ENCODE data around the gene C2CD3.
"Not testable (repeated sequence)": the region's sequence is repeated elsewhere in the genome, so short reads cannot be mapped to it uniquely, and the experiment has no call there.

C2CD3 gene

GRCh38 chr11:74120260-74121035 is 50.4 kb downstream of the C2CD3 start:
- DNase-seq = not testable (repeated sequence)

DNA sequence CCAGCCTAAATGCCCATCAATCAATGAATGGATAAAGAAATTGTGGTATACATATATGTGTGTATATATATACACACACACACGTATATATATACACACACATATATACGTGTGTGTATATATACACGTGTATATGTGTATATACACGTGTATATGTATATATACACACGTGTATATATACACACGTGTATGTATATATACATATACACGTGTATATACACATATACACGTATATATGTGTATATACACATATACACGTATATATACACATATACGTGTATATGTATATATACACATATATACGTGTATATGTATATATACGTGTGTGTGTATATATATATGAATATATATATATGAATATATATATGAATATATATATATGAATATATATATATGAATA is 54.1 kb downstream of the C2CD3 start:
- no peak for DNase-seq

DNA sequence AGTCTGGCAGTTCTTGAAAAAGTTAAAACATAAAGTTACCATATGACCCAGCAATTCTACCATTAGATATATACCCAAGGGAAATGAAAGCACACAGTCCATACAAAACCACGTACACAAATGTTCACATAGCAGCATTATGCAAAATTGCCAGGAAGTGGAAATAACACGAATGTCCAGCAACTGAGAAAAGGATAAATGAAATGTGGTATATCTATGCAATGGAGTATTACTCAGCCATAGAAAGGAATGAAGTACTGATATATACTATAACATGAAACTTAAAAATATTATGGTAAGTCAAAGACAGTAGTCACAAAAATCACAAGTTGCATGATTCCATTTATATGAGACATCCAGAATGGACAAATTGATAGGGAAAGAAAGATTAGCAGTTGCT is 57.9 kb downstream of the C2CD3 start:
- DNase-seq = no peak

DNA sequence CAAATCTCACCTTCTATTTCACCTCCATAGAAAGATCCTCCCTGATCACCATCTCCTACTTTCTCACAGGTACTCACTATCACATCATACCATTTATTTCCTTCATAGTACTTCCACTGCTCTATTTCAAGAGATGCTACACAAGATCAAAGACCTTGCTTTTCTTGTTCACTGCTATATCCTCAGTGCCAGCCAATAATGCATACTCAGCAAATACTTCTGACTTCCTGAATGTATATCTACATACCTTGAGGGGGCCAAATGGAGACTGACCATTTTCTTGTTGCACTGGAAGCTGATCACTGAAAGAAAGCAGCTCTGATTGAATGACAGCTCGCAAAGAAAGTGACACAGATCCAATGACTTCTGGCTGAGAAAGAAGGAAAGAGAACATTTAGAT is 64.7 kb downstream of the C2CD3 start:
- DNase-seq = no peak

- no peak for DNase-seq
Measured at GRCh38 chr11:74102321-74102720, 68.5 kb downstream of the C2CD3 start.

DNA sequence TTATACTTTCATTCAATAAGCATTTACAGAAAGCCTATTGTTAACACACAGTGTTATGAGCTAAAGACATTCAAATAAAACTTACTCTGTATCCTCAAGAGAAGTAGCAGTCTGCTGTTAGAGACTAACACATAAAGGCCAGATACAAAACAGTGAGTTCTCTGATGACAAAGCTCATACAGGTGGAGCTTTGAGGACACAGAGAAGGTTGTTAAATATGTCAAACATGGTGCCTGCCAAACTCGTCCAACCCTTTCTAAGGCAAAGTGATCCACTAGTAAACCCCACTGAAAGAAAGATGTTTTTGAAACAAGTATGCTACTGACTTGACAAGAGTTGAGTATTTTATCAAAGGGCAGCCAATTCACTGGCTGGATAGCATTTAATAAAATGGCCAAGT is 70.1 kb downstream of the C2CD3 start:
- DNase-seq = no peak

DNA sequence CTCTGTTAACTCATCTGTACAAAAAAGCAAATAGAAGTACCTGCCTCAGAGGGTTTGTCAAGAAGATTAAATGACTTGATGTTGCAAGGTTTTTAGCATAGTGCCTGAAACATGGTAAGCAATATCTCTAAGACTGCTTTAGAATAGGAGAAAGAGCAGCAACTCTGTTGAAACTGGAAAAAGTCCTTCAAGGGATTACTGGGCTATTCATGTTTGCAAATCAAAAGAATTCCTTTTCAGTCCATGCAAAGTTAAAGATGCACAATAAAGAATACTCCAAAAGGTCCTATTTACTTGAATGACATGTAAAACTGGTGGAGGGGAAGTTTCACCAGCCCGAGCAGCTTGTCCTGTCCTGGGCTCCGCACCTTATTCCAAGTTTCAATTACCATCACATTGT is 70.6 kb downstream of the C2CD3 start:
- no peak for DNase-seq

GRCh38 chr11:74097686-74098237 is 73.0 kb downstream of the C2CD3 start:
- no peak for DNase-seq

GRCh38 chr11:74094393-74094792 is 76.4 kb downstream of the C2CD3 start:
- no peak for DNase-seq

- no peak for DNase-seq
Measured at GRCh38 chr11:74092425-74092824, 78.4 kb downstream of the C2CD3 start.

DNA sequence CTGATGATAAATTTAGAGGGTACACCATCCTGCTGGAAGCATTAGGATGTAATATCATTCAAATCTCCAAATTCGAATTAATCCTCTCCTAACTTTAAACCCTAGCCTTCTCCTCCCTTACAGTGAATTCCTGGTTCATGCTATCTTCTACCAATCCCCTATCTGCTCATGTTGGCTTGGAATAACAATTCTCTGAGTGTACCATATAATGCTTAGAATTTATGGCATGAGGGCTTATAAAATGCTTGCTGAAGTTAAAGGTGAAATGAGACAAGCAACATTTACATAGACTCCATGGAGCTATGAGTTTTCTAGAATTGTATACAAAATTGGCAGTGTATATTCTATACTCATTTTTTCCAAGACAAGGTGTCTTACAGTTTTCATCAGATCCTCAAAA is 79.3 kb downstream of the C2CD3 start:
- DNase-seq = no peak

GRCh38 chr11:74090701-74091100 is 80.1 kb downstream of the C2CD3 start:
- no peak for DNase-seq

DNA sequence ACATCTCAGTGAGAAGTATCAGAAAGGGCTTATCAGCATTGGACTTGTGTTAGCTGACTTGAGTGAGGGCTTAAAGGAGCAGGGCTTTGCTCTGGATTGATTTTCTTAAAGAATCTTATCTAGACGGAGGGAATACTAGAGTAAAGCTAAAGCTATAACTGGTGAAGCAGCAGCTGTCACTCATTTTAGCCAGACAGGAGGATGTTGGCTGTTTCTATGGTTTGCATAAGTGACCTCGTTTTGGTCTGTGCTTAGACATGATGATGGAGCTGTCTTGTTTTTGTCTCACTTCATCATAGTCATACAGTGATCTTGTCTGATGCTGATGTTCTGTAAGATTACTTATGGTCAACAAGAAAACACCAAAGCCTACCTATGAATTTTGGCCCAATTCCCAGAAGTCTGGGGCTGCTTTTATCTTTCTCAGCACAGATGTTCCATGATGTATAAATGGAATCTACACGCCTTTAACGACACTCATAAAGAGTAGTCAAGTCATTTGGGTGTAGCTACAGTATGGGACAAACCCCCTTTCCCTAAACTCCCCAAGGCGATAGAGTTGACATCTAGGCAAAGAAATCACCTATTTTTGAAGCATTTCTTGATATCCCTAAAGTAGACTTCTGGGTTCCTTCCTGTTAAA is 84.4 kb downstream of the C2CD3 start:
- DNase-seq = no peak

DNA sequence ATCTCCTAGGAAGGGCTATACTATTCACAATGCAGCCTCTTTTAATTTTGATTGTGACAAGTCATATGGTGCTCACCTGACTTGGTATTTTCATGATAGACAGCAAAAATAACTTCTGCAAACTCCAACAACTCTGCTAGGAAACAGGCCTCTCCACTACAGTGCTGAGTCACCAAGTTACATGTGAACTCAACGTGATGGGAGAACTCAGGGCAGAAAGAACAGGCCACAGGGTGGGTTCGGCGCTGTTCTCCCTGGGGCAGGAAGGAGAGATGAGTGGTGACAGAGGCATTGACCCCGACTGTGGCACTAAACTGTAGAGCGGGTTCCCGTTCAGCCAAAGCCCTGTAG is 85.3 kb downstream of the C2CD3 start:
- DNase-seq = peak in 17 of 58 donors; percentile 3 to 42 (median 13)

- no peak for DNase-seq
Measured at GRCh38 chr11:74084796-74085541, 85.8 kb downstream of the C2CD3 start.

DNA sequence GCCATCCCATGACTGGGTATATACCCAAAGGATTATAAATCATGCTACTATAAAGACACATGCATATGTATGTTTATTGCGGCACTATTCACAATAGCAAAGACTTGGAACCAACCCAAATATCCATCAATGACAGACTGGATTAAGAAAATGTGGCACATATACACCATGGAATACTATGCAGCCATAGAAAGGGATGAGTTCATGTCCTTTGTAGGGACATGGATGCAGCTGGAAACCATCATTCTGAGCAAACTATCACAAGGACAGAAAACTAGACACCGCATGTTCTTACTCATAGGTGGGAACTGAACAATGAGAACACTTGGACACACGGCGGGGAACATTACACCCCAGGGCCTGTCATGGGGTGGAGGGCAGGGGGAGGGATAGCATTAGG is 86.9 kb downstream of the C2CD3 start:
- not testable (repeated sequence) for DNase-seq

GRCh38 chr11:74081428-74081827 is 89.4 kb downstream of the C2CD3 start:
- no peak for DNase-seq

DNA sequence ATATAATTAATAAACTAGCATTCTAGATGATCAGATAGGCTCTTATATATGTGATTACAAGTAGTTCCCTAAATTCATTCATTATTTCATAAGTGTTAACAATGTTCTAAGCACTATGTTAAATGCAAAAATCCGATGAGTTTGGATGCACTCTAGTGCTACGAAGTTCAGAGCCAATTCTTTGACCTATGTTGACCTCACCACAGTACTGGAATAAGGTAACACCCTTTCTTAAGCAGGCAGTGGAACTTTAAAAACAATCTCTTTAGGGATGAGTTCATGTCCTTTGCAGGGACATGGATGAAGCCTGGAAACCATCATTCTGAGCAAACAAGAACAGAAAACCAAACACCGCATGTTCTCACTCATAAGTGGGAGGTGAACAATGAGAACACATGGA is 93.6 kb downstream of the C2CD3 start:
- DNase-seq = no peak

GRCh38 chr11:74072721-74073120 is 98.1 kb downstream of the C2CD3 start:
- DNase-seq = no peak

- DNase-seq = no peak
Measured at GRCh38 chr11:74072286-74072685, 98.5 kb downstream of the C2CD3 start.

- peak in 2 of 58 donors; percentile 9 to 28 for DNase-seq
Measured at GRCh38 chr11:74070723-74071492, 99.9 kb downstream of the C2CD3 start.
